ENCODE data around the gene TANC1.

TANC1 gene

DNA sequence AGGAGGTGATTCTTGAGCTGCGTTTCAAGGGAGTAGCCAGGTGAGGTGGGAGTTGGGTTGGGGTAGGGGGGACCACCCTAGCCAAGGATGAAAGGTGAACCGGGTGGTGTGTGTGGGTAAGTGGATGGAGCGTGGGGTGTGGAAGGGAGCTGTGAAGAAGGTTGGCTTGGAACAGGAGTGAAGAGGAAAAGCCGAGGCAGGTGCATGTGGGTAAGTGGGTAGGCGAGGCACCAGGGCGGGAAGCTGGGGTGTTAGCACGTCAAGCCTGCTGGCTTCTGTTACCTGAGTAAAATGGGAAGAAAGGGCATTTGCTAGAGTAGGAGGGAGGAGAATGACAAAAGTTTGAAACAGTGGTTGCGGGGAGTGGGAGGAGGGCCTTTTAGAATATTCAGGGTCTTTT, 31.6 kb downstream of the TANC1 start:
- Histone ChIP-seq H3K4me1 (ENCODE audit: control insufficient read depth, insufficient read depth, low read length) (peaks cover 20% of the 10 kb centered on the region), H3K27me3 (ENCODE audit: control insufficient read depth, insufficient read depth, low read length) (no peaks in the 10 kb centered on the region), H3K4me3 (ENCODE audit: low read length) (no peak overlapping the region)

DNA sequence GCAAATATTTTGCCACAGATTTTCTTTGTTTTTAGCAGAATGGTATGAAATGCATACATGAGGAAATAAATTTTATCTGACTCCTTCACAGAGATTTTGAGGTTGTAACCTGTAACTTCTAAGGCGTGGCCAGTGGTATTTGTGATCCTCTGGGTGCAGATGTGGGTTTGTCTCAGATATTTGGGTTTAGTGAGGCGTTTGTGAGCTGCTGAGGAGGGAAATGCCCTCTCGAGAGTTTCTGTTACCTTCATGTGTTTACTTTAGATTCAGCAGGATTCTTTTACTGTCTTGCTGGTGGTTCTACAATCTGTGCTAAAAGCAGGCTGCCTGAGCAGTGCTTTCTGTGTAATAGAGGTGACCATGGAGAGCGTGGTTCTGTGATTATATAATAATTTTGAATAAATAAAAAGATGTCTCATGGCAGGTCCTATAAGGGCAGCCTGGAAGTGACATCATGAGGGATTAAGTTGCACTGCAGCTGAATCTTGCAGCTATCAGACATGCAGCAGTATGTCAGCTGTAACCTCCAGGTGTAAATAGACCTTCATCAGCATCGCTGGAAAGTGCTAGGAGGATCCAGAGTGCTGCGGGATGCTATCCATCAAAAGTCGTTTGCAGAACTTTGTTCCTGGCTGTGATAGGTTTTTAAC, 34.1 kb downstream of the TANC1 start:
- no peak overlapping the region for H3K4me3 ChIP-seq (ENCODE audit: low read length)
- no peaks in the 10 kb centered on the region for H3K27me3 ChIP-seq (ENCODE audit: control insufficient read depth, insufficient read depth, low read length)
- H3K4me1 ChIP-seq (ENCODE audit: control insufficient read depth, insufficient read depth, low read length): peaks cover 12% of the 10 kb centered on the region
- no peaks in the 10 kb centered on the region for H3K9me3 ChIP-seq (ENCODE audit: control insufficient read depth, low read length)
- no peak overlapping the region for H3K9ac ChIP-seq (ENCODE audit: low read length)
- H3K36me3 ChIP-seq (ENCODE audit: control insufficient read depth, insufficient read depth, low read length): no peaks in the 10 kb centered on the region

More for the DNA sequence above, 31.6 kb downstream of the TANC1 start:
- Histone ChIP-seq H3K36me3 (ENCODE audit: control insufficient read depth, insufficient read depth, low read length) (no peaks in the 10 kb centered on the region), H3K9me3 (ENCODE audit: control insufficient read depth, low read length) (no peaks in the 10 kb centered on the region), H3K9ac (ENCODE audit: low read length) (no peak overlapping the region)

GRCh38 chr2:159003555-159003954, 35.1 kb downstream of the TANC1 start:
- no peak overlapping the region for H3K4me3 ChIP-seq (ENCODE audit: low read length)
- no peaks in the 10 kb centered on the region for H3K27me3 ChIP-seq (ENCODE audit: control insufficient read depth, insufficient read depth, low read length)
- H3K36me3 ChIP-seq (ENCODE audit: control insufficient read depth, insufficient read depth, low read length): no peaks in the 10 kb centered on the region
- no peak overlapping the region for H3K9ac ChIP-seq (ENCODE audit: low read length)
- no peaks in the 10 kb centered on the region for H3K9me3 ChIP-seq (ENCODE audit: control insufficient read depth, low read length)
- H3K4me1 ChIP-seq (ENCODE audit: control insufficient read depth, insufficient read depth, low read length): peaks cover 7% of the 10 kb centered on the region

GRCh38 chr2:159004849-159005248, 36.4 kb downstream of the TANC1 start:
- Histone ChIP-seq H3K4me3 (ENCODE audit: low read length) (no peak overlapping the region), H3K9me3 (ENCODE audit: control insufficient read depth, low read length) (no peaks in the 10 kb centered on the region), H3K4me1 (ENCODE audit: control insufficient read depth, insufficient read depth, low read length) (no peaks in the 10 kb centered on the region), H3K27me3 (ENCODE audit: control insufficient read depth, insufficient read depth, low read length) (no peaks in the 10 kb centered on the region), H3K36me3 (ENCODE audit: control insufficient read depth, insufficient read depth, low read length) (no peaks in the 10 kb centered on the region), H3K9ac (ENCODE audit: low read length) (no peak overlapping the region)

DNA sequence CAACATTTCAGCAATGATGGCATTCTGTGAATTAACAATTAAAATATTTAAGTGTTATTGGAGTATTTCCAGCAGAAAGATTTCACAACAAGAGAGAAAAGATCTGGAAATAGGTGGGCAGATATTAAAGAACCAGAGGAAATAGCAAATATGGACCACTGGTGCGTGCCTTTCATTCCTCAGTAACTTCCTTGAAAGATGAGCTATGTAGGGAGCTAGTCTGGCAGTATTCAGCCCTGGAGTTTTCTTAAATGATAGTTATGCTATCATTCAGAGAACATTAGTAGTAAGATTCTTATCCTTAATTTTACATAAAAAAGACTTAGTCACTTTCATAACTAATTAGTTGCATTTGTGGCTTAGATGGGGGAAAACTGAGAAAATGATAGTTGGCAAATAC, 41.5 kb downstream of the TANC1 start:
- Histone ChIP-seq H3K9ac (ENCODE audit: low read length) (no peak overlapping the region), H3K4me1 (ENCODE audit: control insufficient read depth, insufficient read depth, low read length) (no peaks in the 10 kb centered on the region), H3K36me3 (ENCODE audit: control insufficient read depth, insufficient read depth, low read length) (no peaks in the 10 kb centered on the region), H3K4me3 (ENCODE audit: low read length) (no peak overlapping the region), H3K27me3 (ENCODE audit: control insufficient read depth, insufficient read depth, low read length) (no peaks in the 10 kb centered on the region), H3K9me3 (ENCODE audit: control insufficient read depth, low read length) (peaks cover under 1% of the 10 kb centered on the region)

GRCh38 chr2:159010340-159010739, 41.9 kb downstream of the TANC1 start:
- Histone ChIP-seq H3K9ac (ENCODE audit: low read length) (no peak overlapping the region), H3K4me1 (ENCODE audit: control insufficient read depth, insufficient read depth, low read length) (no peaks in the 10 kb centered on the region), H3K4me3 (ENCODE audit: low read length) (no peak overlapping the region), H3K27me3 (ENCODE audit: control insufficient read depth, insufficient read depth, low read length) (no peaks in the 10 kb centered on the region), H3K9me3 (ENCODE audit: control insufficient read depth, low read length) (peaks cover 4% of the 10 kb centered on the region), H3K36me3 (ENCODE audit: control insufficient read depth, insufficient read depth, low read length) (no peaks in the 10 kb centered on the region)

DNA sequence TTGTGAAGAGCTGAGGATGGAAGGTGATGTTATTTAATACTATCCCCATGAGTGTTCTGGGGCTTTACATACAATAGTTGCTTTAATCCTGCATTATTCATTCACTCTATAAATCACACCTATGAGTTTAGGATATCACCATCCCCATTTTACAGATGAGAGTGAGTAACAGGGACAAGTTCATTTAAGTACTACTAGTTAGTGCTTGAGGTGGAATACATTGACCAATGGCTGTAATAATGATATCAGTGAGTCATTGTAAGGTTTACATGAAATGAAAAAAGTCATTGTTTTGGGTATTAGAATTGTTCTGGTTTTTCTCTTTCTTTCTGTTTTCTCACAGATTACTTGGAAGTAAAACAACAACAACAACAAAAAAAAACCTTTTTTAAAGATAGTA, 42.5 kb downstream of the TANC1 start:
- peaks cover 6% of the 10 kb centered on the region for H3K9me3 ChIP-seq (ENCODE audit: control insufficient read depth, low read length)
- H3K9ac ChIP-seq (ENCODE audit: low read length): no peak overlapping the region
- H3K4me1 ChIP-seq (ENCODE audit: control insufficient read depth, insufficient read depth, low read length): no peaks in the 10 kb centered on the region
- no peaks in the 10 kb centered on the region for H3K36me3 ChIP-seq (ENCODE audit: control insufficient read depth, insufficient read depth, low read length)
- H3K27me3 ChIP-seq (ENCODE audit: control insufficient read depth, insufficient read depth, low read length): no peaks in the 10 kb centered on the region
- H3K4me3 ChIP-seq (ENCODE audit: low read length): no peak overlapping the region

DNA sequence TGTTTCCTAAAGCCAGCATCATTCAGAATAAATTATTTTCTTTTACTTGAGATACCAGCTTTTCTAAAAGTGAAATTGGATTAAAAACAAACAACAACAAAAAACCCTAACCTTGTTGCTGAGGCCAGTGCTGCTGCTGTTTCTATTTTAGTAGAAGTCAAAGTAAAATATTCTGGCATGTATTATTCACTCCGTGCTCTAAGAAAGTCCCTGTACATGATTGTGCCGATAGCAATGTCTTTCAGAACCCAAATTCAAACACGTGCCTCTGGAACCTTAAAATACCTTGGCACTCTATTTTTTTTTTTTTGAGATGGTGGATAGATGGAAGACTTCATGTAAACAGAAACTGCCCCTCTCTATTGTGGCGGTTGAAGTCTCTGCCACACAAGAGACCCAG, 43.7 kb downstream of the TANC1 start:
- no peak overlapping the region for H3K9ac ChIP-seq (ENCODE audit: low read length)
- no peaks in the 10 kb centered on the region for H3K4me1 ChIP-seq (ENCODE audit: control insufficient read depth, insufficient read depth, low read length)
- H3K36me3 ChIP-seq (ENCODE audit: control insufficient read depth, insufficient read depth, low read length): no peaks in the 10 kb centered on the region
- H3K9me3 ChIP-seq (ENCODE audit: control insufficient read depth, low read length): peaks cover 7% of the 10 kb centered on the region
- no peaks in the 10 kb centered on the region for H3K27me3 ChIP-seq (ENCODE audit: control insufficient read depth, insufficient read depth, low read length)
- H3K4me3 ChIP-seq (ENCODE audit: low read length): no peak overlapping the region

DNA sequence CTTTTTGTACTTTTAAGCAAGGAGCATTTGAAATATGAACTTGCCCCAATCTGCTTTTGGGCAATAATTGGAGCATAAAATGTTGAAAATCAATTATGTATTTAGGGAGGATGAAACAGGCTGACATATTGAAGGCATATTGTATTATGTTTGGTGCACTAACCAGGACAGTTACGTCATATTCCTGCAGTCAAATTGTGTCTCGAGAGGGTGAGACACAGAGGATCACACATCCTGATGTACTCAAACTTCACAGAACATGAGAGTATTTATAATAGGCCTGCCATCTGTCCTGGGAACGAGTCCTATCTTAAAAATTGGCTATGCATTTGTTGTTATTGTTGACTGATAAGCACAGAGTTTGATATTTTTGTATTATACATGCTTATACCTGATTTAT, 44.7 kb downstream of the TANC1 start:
- Histone ChIP-seq H3K9ac (ENCODE audit: low read length) (no peak overlapping the region), H3K4me3 (ENCODE audit: low read length) (no peak overlapping the region), H3K9me3 (ENCODE audit: control insufficient read depth, low read length) (peaks cover 7% of the 10 kb centered on the region), H3K36me3 (ENCODE audit: control insufficient read depth, insufficient read depth, low read length) (no peaks in the 10 kb centered on the region), H3K4me1 (ENCODE audit: control insufficient read depth, insufficient read depth, low read length) (no peaks in the 10 kb centered on the region), H3K27me3 (ENCODE audit: control insufficient read depth, insufficient read depth, low read length) (no peaks in the 10 kb centered on the region)

GRCh38 chr2:159015174-159015573, 46.7 kb downstream of the TANC1 start:
- Histone ChIP-seq H3K4me3 (ENCODE audit: low read length) (no peak overlapping the region), H3K27me3 (ENCODE audit: control insufficient read depth, insufficient read depth, low read length) (no peaks in the 10 kb centered on the region), H3K4me1 (ENCODE audit: control insufficient read depth, insufficient read depth, low read length) (no peaks in the 10 kb centered on the region), H3K9me3 (ENCODE audit: control insufficient read depth, low read length) (peaks cover 7% of the 10 kb centered on the region), H3K36me3 (ENCODE audit: control insufficient read depth, insufficient read depth, low read length) (no peaks in the 10 kb centered on the region), H3K9ac (ENCODE audit: low read length) (no peak overlapping the region)

DNA sequence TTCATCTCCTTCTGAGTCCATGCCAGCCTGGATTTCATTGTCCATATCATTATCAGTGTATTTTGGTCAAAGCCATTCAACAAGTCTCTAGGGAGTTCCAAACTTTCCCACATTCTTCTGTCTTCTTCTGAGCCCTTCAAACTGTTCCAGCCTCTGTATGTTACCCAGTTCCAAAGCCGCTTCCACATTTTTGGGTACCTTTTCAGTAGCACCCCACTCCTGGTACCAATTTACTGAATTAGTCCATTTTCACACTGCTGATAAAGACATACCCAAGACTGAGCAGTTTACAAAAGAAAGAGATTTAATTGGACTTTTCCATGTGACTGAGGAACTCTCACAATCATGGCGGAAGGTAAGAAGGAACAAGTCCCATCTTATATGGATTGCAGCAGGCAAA, 47.4 kb downstream of the TANC1 start:
- Histone ChIP-seq H3K9ac (ENCODE audit: low read length) (no peak overlapping the region), H3K27me3 (ENCODE audit: control insufficient read depth, insufficient read depth, low read length) (no peaks in the 10 kb centered on the region), H3K9me3 (ENCODE audit: control insufficient read depth, low read length) (peaks cover 7% of the 10 kb centered on the region), H3K36me3 (ENCODE audit: control insufficient read depth, insufficient read depth, low read length) (no peaks in the 10 kb centered on the region), H3K4me3 (ENCODE audit: low read length) (no peak overlapping the region), H3K4me1 (ENCODE audit: control insufficient read depth, insufficient read depth, low read length) (no peaks in the 10 kb centered on the region)

GRCh38 chr2:159017837-159018236, 49.4 kb downstream of the TANC1 start:
- no peak overlapping the region for H3K9ac ChIP-seq (ENCODE audit: low read length)
- H3K4me3 ChIP-seq (ENCODE audit: low read length): no peak overlapping the region
- no peaks in the 10 kb centered on the region for H3K27me3 ChIP-seq (ENCODE audit: control insufficient read depth, insufficient read depth, low read length)
- H3K4me1 ChIP-seq (ENCODE audit: control insufficient read depth, insufficient read depth, low read length): no peaks in the 10 kb centered on the region
- no peaks in the 10 kb centered on the region for H3K36me3 ChIP-seq (ENCODE audit: control insufficient read depth, insufficient read depth, low read length)
- peaks cover 7% of the 10 kb centered on the region for H3K9me3 ChIP-seq (ENCODE audit: control insufficient read depth, low read length)

DNA sequence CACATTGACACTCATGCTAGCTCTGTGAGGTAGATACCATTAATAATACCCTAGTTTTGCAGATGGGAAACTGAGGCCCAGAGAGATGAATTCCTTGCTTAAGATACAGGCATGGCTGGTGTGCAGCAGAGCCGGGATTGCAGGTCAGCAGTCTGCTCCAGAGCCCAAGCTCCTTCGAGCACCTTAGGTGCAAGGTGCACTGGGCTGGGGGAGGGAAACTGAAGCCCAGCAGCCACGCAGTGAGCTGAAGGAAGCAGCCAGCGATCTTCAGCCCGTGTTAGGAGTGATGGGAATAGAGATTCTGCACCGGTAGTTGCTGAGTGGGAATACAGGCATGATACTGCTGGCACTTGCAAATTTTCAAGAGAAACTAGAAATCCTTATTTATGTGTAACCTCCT, 50.6 kb downstream of the TANC1 start:
- Histone ChIP-seq H3K9me3 (ENCODE audit: control insufficient read depth, low read length) (peaks cover 7% of the 10 kb centered on the region), H3K4me3 (ENCODE audit: low read length) (no peak overlapping the region), H3K36me3 (ENCODE audit: control insufficient read depth, insufficient read depth, low read length) (no peaks in the 10 kb centered on the region), H3K4me1 (ENCODE audit: control insufficient read depth, insufficient read depth, low read length) (no peaks in the 10 kb centered on the region), H3K9ac (ENCODE audit: low read length) (no peak overlapping the region), H3K27me3 (ENCODE audit: control insufficient read depth, insufficient read depth, low read length) (no peaks in the 10 kb centered on the region)

All from mucosa of stomach (tissue), 1 donor.